H1 (cell line): Measurements from ENCODE around the gene CAP1. TPM values are rescaled to one million over a fixed set of nuclear protein-coding genes. Genes with fewer than 3 reads are reported as not detected.

Source experiments
- CTCF ChIA-PET: fragments of 300-600 bp; sonication (Branson Sonifier 250); formaldehyde crosslinking; loops from one replicate; lab custom pipeline; 2021; ENCODE audit not compliant: partially characterized antibody; lab: Charles Lee
- POLR2A ChIA-PET: fragments of 300-600 bp; sonication (Branson Sonifier 250); formaldehyde crosslinking; loops from one replicate; lab custom pipeline; 2021; ENCODE audit warnings: inconsistent platforms; ENCODE audit not compliant: partially characterized antibody; lab: Charles Lee
- DNase-seq, 2 experiments: peaks; one replicate each; pipeline versions ENCODE4 v3.0.0 to v3.0.0-alpha.2; 2010 to 2022; ENCODE audit warnings: low spot score in 2 of 2, low read depth in 1 of 2, mixed read lengths in 1 of 2
- FAIRE-seq: peaks from 2 replicates; lab custom pipeline; 2011; peaks lifted over from hg19 to GRCh38; lab: Jason Lieb, UNC
- H2AFZ ChIP-seq: 2 replicates; pipeline ENCODE4 v1.8.1; 2012; ENCODE audit warnings: low read length, inconsistent platforms
- H2AK5ac ChIP-seq: 2 replicates; pipeline ENCODE4 v1.6.1; 2013; ENCODE audit warnings: low read depth, low read length
- H2BK120ac ChIP-seq: replicated peaks from 2 replicates; pipeline ENCODE3; 2013; ENCODE audit warnings: low read depth, low read length, inconsistent platforms
- H2BK12ac ChIP-seq: 2 replicates; pipeline ENCODE4 v1.6.1; 2013; ENCODE audit warnings: low read depth, low read length
- H2BK15ac ChIP-seq: 2 replicates; pipeline ENCODE4 v1.6.1; 2013; ENCODE audit warnings: low read length
- H2BK20ac ChIP-seq: 2 replicates; pipeline ENCODE4 v1.6.1; 2013; ENCODE audit warnings: low read length
- H2BK5ac ChIP-seq: 2 replicates; pipeline ENCODE4 v1.6.1; 2013; ENCODE audit warnings: low read depth, low read length
- H3K14ac ChIP-seq: 2 replicates; pipeline ENCODE4 v1.6.1; 2013; ENCODE audit warnings: inconsistent platforms; ENCODE audit not compliant: insufficient read length
- H3K18ac ChIP-seq: 2 replicates; pipeline ENCODE4 v1.6.1; 2013; ENCODE audit warnings: low read length; ENCODE audit errors: extremely low read depth
- H3K23ac ChIP-seq: 2 replicates; pipeline ENCODE4 v1.6.1; 2013; ENCODE audit warnings: inconsistent platforms; ENCODE audit not compliant: insufficient read length
- H3K23me2 ChIP-seq: 2 replicates; pipeline ENCODE4 v1.6.1; 2013; ENCODE audit warnings: low read depth, low read length
- H3K27ac ChIP-seq: 2 replicates; pipeline ENCODE4 v1.6.1; 2011; ENCODE audit warnings: low read depth, low read length, inconsistent platforms
- H3K27me3 ChIP-seq, 4 experiments: replicated peaks in 1 of 4; 1 replicate in 1 of 4; 2 replicates in 3 of 4; pipeline versions ENCODE4 v1.6.1 to v1.8.1; 2011 to 2013; ENCODE audit warnings: low read length in 3 of 4, mild to moderate bottlenecking in 3 of 4, inconsistent platforms in 2 of 4, mixed read lengths in 2 of 4, moderate library complexity in 1 of 4; ENCODE audit not compliant: control insufficient read depth in 3 of 4, insufficient read depth in 3 of 4; ENCODE audit errors: extremely low read depth in 1 of 4
- H3K36me3 ChIP-seq, 4 experiments: 2 replicates each; pipeline versions ENCODE4 v1.6.1 to v1.8.1; 2011 to 2013; ENCODE audit warnings: mild to moderate bottlenecking in 4 of 4, low read length in 3 of 4, moderate library complexity in 2 of 4, control low read depth in 1 of 4, inconsistent platforms in 1 of 4; ENCODE audit not compliant: insufficient read depth in 4 of 4, control insufficient read depth in 2 of 4
- H3K4ac ChIP-seq: replicated peaks from 2 replicates; pipeline ENCODE3; 2013; ENCODE audit warnings: low read length, low read depth, mixed read lengths, inconsistent platforms; ENCODE audit not compliant: insufficient read length
- H3K4me1 ChIP-seq, 4 experiments: replicated peaks in 1 of 4; 1 replicate in 1 of 4; 2 replicates in 3 of 4; pipeline versions ENCODE4 v1.6.1 to v1.8.1; 2011 to 2013; ENCODE audit warnings: low read length in 3 of 4, inconsistent platforms in 2 of 4, mixed read lengths in 1 of 4; ENCODE audit not compliant: insufficient read depth in 4 of 4, control insufficient read depth in 3 of 4
- H3K4me2 ChIP-seq, 2 experiments: 2 replicates each; pipeline versions ENCODE4 v1.6.1 to v1.8.1; 2011 to 2013; ENCODE audit warnings: low read depth in 2 of 2, low read length in 2 of 2, control low read depth in 1 of 2, inconsistent platforms in 1 of 2, mild to moderate bottlenecking in 1 of 2; ENCODE audit not compliant: insufficient read depth in 1 of 2
- H3K4me3 ChIP-seq, 4 experiments: fragments of 200-600, 300-600 bp in 1 of 4; sonication (generic), shearing (Covaris generic), sonication (Bioruptor Twin) in 1 of 4; 2 replicates each; pipeline versions ENCODE4 v1.5.1 to v1.8.1; 2011 to 2016; ENCODE audit warnings: low read length in 4 of 4, low read depth in 3 of 4, control low read depth in 2 of 4, inconsistent platforms in 2 of 4, mild to moderate bottlenecking in 2 of 4, mixed read lengths in 1 of 4, moderate library complexity in 1 of 4; ENCODE audit not compliant: insufficient read depth in 2 of 4; ENCODE audit errors: extremely low read depth in 1 of 4
- H3K56ac ChIP-seq: replicated peaks from 2 replicates; pipeline ENCODE3; 2013; ENCODE audit warnings: low read depth, mild to moderate bottlenecking, mixed read lengths, low read length, inconsistent platforms; ENCODE audit not compliant: insufficient read length
- H3K79me1 ChIP-seq: 2 replicates; pipeline ENCODE4 v1.6.1; 2013; ENCODE audit warnings: low read depth, low read length, control low read depth
- H3K79me2 ChIP-seq, 2 experiments: 2 replicates each; pipeline versions ENCODE4 v1.6.1 to v1.8.1; 2012 to 2013; ENCODE audit warnings: low read length in 2 of 2, mild to moderate bottlenecking in 2 of 2, inconsistent platforms in 1 of 2; ENCODE audit not compliant: insufficient read depth in 2 of 2, control insufficient read depth in 1 of 2
- H3K9ac ChIP-seq, 4 experiments: replicated peaks in 1 of 4; 1 replicate in 1 of 4; 2 replicates in 3 of 4; pipeline versions ENCODE4 v1.6.1 to v1.8.1; 2011 to 2013; ENCODE audit warnings: low read depth in 3 of 4, low read length in 3 of 4, control low read depth in 2 of 4, mild to moderate bottlenecking in 2 of 4, moderate library complexity in 2 of 4, inconsistent platforms in 1 of 4; ENCODE audit errors: extremely low read depth in 1 of 4
- H3K9me3 ChIP-seq, 2 experiments: 2 replicates each; pipeline versions ENCODE4 v1.6.1 to v1.8.1; 2012 to 2013; ENCODE audit warnings: mild to moderate bottlenecking in 2 of 2, moderate library complexity in 2 of 2, control low read depth in 1 of 2, inconsistent platforms in 1 of 2, low read depth in 1 of 2, low read length in 1 of 2, mixed read lengths in 1 of 2; ENCODE audit not compliant: insufficient read depth in 2 of 2
- H4K20me1 ChIP-seq, 2 experiments: replicated peaks in 1 of 2; 2 replicates each; pipeline versions ENCODE3 to v1.8.1; 2011 to 2013; ENCODE audit warnings: inconsistent platforms in 2 of 2, low read length in 2 of 2, mild to moderate bottlenecking in 1 of 2; ENCODE audit not compliant: insufficient read depth in 2 of 2, control insufficient read depth in 1 of 2
- H4K5ac ChIP-seq: 2 replicates; pipeline ENCODE4 v1.6.1; 2013; ENCODE audit warnings: low read length, low read depth, mixed read lengths, inconsistent platforms; ENCODE audit not compliant: insufficient read length
- H4K8ac ChIP-seq: 2 replicates; pipeline ENCODE4 v1.8.0; 2013; ENCODE audit warnings: mild to moderate bottlenecking, moderate library complexity, low read length, inconsistent platforms; ENCODE audit not compliant: insufficient read depth; ENCODE audit errors: extremely low read depth
- H4K91ac ChIP-seq: replicated peaks from 2 replicates; pipeline ENCODE3; 2013; ENCODE audit warnings: low read length, mixed read lengths, inconsistent platforms; ENCODE audit not compliant: insufficient read length
- CHD1 ChIP-seq: IDR thresholded peaks from 2 replicates; pipeline ENCODE4 v1.6.1; 2012; ENCODE audit warnings: low read depth, low read length, improper control_type of control experiment
- KDM4A ChIP-seq: IDR thresholded peaks from one replicate; pipeline ENCODE4 v1.7.1; 2012; ENCODE audit warnings: low read depth, mild to moderate bottlenecking, moderate library complexity, low read length, inconsistent platforms; ENCODE audit not compliant: severe bottlenecking
- NANOG ChIP-seq: IDR thresholded peaks from 2 replicates; pipeline ENCODE4 v1.6.1; 2011; ENCODE audit warnings: low read length, low read depth, mild to moderate bottlenecking, inconsistent platforms; ENCODE audit not compliant: insufficient read depth, poor library complexity, severe bottlenecking
- POLR2A ChIP-seq, 2 experiments: IDR thresholded peaks; 1 replicate in 1 of 2; 2 replicates in 1 of 2; pipeline ENCODE4 v1.6.1; 2011; ENCODE audit warnings: low read depth in 2 of 2, low read length in 2 of 2, mild to moderate bottlenecking in 2 of 2; ENCODE audit errors: control extremely low read depth in 1 of 2
- POLR2AphosphoS5 ChIP-seq: IDR thresholded peaks from 2 replicates; pipeline ENCODE4 v1.6.1; 2011; ENCODE audit warnings: low read depth, low read length
- RAD21 ChIP-seq, 2 experiments: IDR thresholded peaks in 1 of 2; conservative IDR thresholded peaks in 1 of 2; 2 replicates each; pipeline ENCODE4 v1.6.1; 2011; ENCODE audit warnings: low read depth in 2 of 2, low read length in 2 of 2, improper control_type of control experiment in 1 of 2, inconsistent platforms in 1 of 2, mild to moderate bottlenecking in 1 of 2, moderate library complexity in 1 of 2
- SAP30 ChIP-seq: fragments of 300-600 bp; sonication (generic); IDR thresholded peaks from 2 replicates; pipeline ENCODE4 v1.7.1; 2012; ENCODE audit warnings: low read length, moderate library complexity, mild to moderate bottlenecking, inconsistent platforms; ENCODE audit not compliant: insufficient read depth, insufficient replicate concordance
- SIN3A ChIP-seq, 2 experiments: IDR thresholded peaks in 1 of 2; conservative IDR thresholded peaks in 1 of 2; 2 replicates each; pipeline ENCODE4 v1.6.1; 2011 to 2012; ENCODE audit warnings: low read length in 2 of 2, improper control_type of control experiment in 1 of 2, low read depth in 1 of 2, mild to moderate bottlenecking in 1 of 2
- SIX5 ChIP-seq: IDR thresholded peaks from 2 replicates; pipeline ENCODE4 v1.6.1; 2011; ENCODE audit warnings: mild to moderate bottlenecking, low read depth, low read length
- WGBS, 2 experiments: shearing (Covaris generic) in 1 of 2; methylation state at CpG; one replicate each; pipeline versions ENCODE4 v1.1.6 to v1.1.7; 2013 to 2015; ENCODE audit warnings: low lambda C conversion rate in 2 of 2, mixed read lengths in 2 of 2, inconsistent platforms in 1 of 2, low coverage in 1 of 2, missing lambda C conversion rate in 1 of 2; ENCODE audit not compliant: insufficient replicate concordance in 2 of 2, insufficient coverage in 1 of 2, insufficient read length in 1 of 2; ENCODE audit errors: extremely low coverage in 1 of 2, missing lambda C conversion rate in 1 of 2; 5-methylcytosine and 5-hydroxymethylcytosine counted together
- polyA plus RNA-seq, 7 experiments: library from polyadenylated mRNA; depleted of rRNA in 3 of 7; stranded (reverse) in 5 of 7; unstranded in 2 of 7; fragments of >200 nt in 5 of 7; fragments of 200-250 nt in 2 of 7; gene quantifications; 1 replicate in 5 of 7; 2 replicates in 1 of 7; 4 replicates in 1 of 7; pipeline versions ENCODE4 v1.2.1 to v1.2.3, GENCODE V29; 2011 to 2013; ENCODE audit warnings: missing spikeins in 2 of 7, mixed read lengths in 2 of 7
- total RNA-seq: library from RNA; stranded (reverse); fragmentation: NEBNext Ultra II Directional; extraction: Animal tissue kit (Norgen Biotek cat#: 25700); gene quantifications from 2 replicates; pipeline ENCODE4 v1.2.1, GENCODE V29; 2021

CAP1 gene
- total and polyA plus RNA-seq, 2 of the 8 experiments (the other 6 are each of a cell fraction or from before 2014, with no cell fraction given) = 140 to 295 TPM

DNA sequence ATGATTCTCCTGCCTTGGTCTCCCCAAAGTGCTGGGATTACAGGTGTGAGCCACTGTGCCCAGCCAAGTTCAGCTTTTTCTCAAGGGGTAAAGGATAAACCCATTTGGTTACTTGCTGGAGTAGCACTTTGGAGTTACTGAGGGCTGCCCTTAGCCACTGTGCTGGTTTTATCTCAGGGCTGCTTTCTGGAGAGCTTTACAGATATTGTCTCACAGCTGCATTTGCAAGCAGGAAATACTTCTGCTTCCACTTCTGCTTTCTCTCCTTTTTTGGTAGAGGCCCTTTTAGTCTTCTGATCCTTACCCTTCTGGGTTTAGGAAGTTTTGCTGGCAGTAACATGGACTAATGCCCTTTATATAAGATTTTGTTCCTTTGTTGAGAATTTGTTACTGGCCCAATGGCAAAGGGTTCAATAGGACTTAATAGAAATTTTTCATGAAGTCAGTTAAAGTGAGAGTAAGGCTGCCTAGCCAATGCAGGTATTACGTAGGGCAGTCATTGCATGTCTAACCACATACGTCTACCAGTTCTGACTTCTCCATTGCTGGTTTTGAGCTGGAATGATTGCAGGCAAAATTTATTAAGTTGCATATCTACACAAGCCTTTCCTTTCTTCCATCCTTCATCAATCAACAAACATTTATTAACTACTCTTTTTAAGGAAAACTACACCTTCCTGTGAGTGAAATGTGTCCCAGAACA lies 24.4 kb downstream of the CAP1 start:
- FAIRE-seq = no peak
- CTCF ChIA-PET = interaction anchor here (0.7 to 4.7 kb wide), 5 partner anchors 10 to 273 kb away, joined by 3 to 20 read pairs (median 4); no protein-coding TSS in a partner anchor
- Histone ChIP-seq H2AK5ac (no peak overlapping the region), H4K20me1 (peaks cover 3 to 7% of the 10 kb centered on the region in 2 experiments), H3K27ac (no peak overlapping the region), H3K14ac (no peak overlapping the region), H3K23ac (no peak overlapping the region), H2BK120ac (no peak overlapping the region), H2BK5ac (no peak overlapping the region), H3K79me1 (no peaks in the 10 kb centered on the region; the same call in 1 of the 2 replicates), H4K8ac (no peak overlapping the region), H3K23me2 (no peaks in the 10 kb centered on the region), H3K9me3 (no peaks in the 10 kb centered on the region), H2AFZ (no peak overlapping the region), H3K4me3 (no peak overlapping the region), H3K27me3 (no peaks in the 10 kb centered on the region), H3K18ac (no peak overlapping the region), H2BK12ac (no peak overlapping the region), H3K4ac (no peak overlapping the region), H3K56ac (no peak overlapping the region), H2BK20ac (no peak overlapping the region), H3K4me1 (peaks cover 0 to 2% (median 0%) of the 10 kb centered on the region in 4 experiments; a peak in 1 of 7 replicates), H4K5ac (no peak overlapping the region), H4K91ac (no peak overlapping the region), H3K79me2 (peaks cover 0 to under 1% of the 10 kb centered on the region in 2 experiments; a peak in 1 of 4 replicates), H3K4me2 (no peak overlapping the region), H3K36me3 (peaks cover 31 to 88% (median 73%) of the 10 kb centered on the region in 4 experiments), H3K9ac (no peak overlapping the region), H2BK15ac (no peak overlapping the region)
- no peak for DNase-seq
- 94% methylated on average over 2 of the region's 2 CpGs; no CpG with 5 or more reads in 1 of the 2 experiments for WGBS, 2 experiments
- POLR2A ChIA-PET = interaction anchor here (0.9 to 2.6 kb wide), 3 partner anchors 10 to 25 kb away, joined by 3 to 10 read pairs (median 5); partner anchors contain the start of gene CAP1
- no peak for TF ChIP-seq SIX5
- no peak for TF ChIP-seq POLR2AphosphoS5
- no peak for TF ChIP-seq POLR2A (IDR thresholded peaks at IDR 0.05; ENCODE audit: control extremely low read depth in 1 of 2, low read depth in 2 of 2, low read length in 2 of 2)
- no peak for TF ChIP-seq RAD21 (IDR thresholded peaks at IDR 0.05 in 1 of 2, conservative IDR thresholded peaks at IDR 0.05 in 1 of 2; ENCODE audit: low read depth in 2 of 2, low read length in 2 of 2)
- no peak for TF ChIP-seq KDM4A
- TF ChIP-seq NANOG = no peak
- no peak for TF ChIP-seq SAP30
- TF ChIP-seq CHD1 = no peak
- no peak for TF ChIP-seq SIN3A (conservative IDR thresholded peaks at IDR 0.05 in 1 of 2, IDR thresholded peaks at IDR 0.05 in 1 of 2; ENCODE audit: low read depth in 1 of 2, low read length in 2 of 2)
